KMS-11 (cell line): Measurements from ENCODE around the gene ZBTB7C.

Source experiments
- H2AFZ ChIP-seq: fragments of 200-600 bp; sonication (generic); 2 replicates; pipeline ENCODE4 v1.6.1; 2016; ENCODE audit warnings: antibody characterized with exemption, mixed run types, low read depth
- H3K27ac ChIP-seq: fragments of 200-600 bp; sonication (generic); 2 replicates; pipeline ENCODE4 v1.6.1; 2016; ENCODE audit warnings: mild to moderate bottlenecking, mixed run types
- H3K27me3 ChIP-seq: fragments of 200-600 bp; sonication (generic); 2 replicates; pipeline ENCODE4 v1.6.1; 2017; ENCODE audit warnings: mild to moderate bottlenecking, low read depth, mixed run types, moderate library complexity; ENCODE audit not compliant: insufficient read depth
- H3K36me3 ChIP-seq: fragments of 200-600 bp; sonication (generic); 2 replicates; pipeline ENCODE4 v1.6.1; 2017; ENCODE audit warnings: mild to moderate bottlenecking, mixed run types; ENCODE audit not compliant: insufficient read depth
- H3K4me1 ChIP-seq: fragments of 200-600 bp; sonication (generic); 2 replicates; pipeline ENCODE4 v1.6.1; 2016; ENCODE audit warnings: mild to moderate bottlenecking, low read depth, mixed run types; ENCODE audit not compliant: poor library complexity, severe bottlenecking
- H3K4me2 ChIP-seq: fragments of 200-600 bp; sonication (generic); 2 replicates; pipeline ENCODE4 v1.7.0; 2016; ENCODE audit warnings: mild to moderate bottlenecking, mixed run types
- H3K4me3 ChIP-seq: fragments of 200-600 bp; sonication (generic); IDR thresholded peaks from 2 replicates; pipeline ENCODE4 v1.6.1; 2017; ENCODE audit warnings: low read depth, low read length, mixed read lengths; ENCODE audit not compliant: insufficient read depth
- H3K79me2 ChIP-seq: fragments of 200-600 bp; sonication (generic); 2 replicates; pipeline ENCODE4 v1.6.1; 2016; ENCODE audit warnings: low read depth, mixed run types; ENCODE audit not compliant: insufficient read depth
- H3K9ac ChIP-seq: fragments of 200-600 bp; sonication (generic); 2 replicates; pipeline ENCODE4 v1.6.1; 2016; ENCODE audit warnings: mild to moderate bottlenecking, mixed run types
- H4K20me1 ChIP-seq: fragments of 200-600 bp; sonication (generic); 2 replicates; pipeline ENCODE4 v1.6.1; 2016; ENCODE audit warnings: mild to moderate bottlenecking, mixed run types; ENCODE audit not compliant: insufficient read depth
- TF ChIP-seq, protein P1 (sequence below): fragments of 200-600 bp; sonication (generic); conservative IDR thresholded peaks from 2 replicates; pipeline ENCODE4 v1.6.1; 2017; ENCODE audit warnings: low read depth, mild to moderate bottlenecking, antibody characterized with exemption, low read length, moderate library complexity, mixed read lengths

ZBTB7C gene

DNA sequence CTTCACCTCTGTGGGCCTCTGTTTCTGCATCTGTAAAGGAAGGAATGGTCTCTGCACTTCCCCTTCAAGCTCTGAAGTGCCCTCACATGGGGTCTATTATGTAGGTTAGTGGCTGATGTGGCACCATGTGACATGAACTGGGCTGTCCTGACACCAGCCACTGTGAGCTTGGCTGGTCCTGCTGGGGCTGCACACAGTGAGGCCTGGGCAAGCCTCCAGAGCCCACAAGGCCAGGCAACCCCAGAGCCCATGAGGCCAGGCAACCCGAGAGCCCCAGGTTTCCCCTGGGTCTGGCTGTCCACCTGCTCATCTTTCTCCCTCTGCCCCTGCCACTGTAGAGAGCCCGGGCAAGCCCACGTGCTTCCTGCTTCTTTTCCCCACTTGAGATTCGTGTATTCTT lies 328.6 kb downstream of the ZBTB7C start:
- no peaks in the 10 kb centered on the region for H3K79me2 ChIP-seq
- H3K4me3 ChIP-seq, result no peak overlapping the region
- no peak overlapping the region for H2AFZ ChIP-seq
- TF ChIP-seq, protein P1, sequence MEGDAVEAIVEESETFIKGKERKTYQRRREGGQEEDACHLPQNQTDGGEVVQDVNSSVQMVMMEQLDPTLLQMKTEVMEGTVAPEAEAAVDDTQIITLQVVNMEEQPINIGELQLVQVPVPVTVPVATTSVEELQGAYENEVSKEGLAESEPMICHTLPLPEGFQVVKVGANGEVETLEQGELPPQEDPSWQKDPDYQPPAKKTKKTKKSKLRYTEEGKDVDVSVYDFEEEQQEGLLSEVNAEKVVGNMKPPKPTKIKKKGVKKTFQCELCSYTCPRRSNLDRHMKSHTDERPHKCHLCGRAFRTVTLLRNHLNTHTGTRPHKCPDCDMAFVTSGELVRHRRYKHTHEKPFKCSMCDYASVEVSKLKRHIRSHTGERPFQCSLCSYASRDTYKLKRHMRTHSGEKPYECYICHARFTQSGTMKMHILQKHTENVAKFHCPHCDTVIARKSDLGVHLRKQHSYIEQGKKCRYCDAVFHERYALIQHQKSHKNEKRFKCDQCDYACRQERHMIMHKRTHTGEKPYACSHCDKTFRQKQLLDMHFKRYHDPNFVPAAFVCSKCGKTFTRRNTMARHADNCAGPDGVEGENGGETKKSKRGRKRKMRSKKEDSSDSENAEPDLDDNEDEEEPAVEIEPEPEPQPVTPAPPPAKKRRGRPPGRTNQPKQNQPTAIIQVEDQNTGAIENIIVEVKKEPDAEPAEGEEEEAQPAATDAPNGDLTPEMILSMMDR, result no peak
- H3K4me1 ChIP-seq, result no peaks in the 10 kb centered on the region
- no peak overlapping the region for H3K4me2 ChIP-seq
- H3K36me3 ChIP-seq, result no peaks in the 10 kb centered on the region
- no peak overlapping the region for H3K27ac ChIP-seq
- no peak overlapping the region for H3K9ac ChIP-seq
- H4K20me1 ChIP-seq, result no peaks in the 10 kb centered on the region
- H3K27me3 ChIP-seq, result no peaks in the 10 kb centered on the region

DNA sequence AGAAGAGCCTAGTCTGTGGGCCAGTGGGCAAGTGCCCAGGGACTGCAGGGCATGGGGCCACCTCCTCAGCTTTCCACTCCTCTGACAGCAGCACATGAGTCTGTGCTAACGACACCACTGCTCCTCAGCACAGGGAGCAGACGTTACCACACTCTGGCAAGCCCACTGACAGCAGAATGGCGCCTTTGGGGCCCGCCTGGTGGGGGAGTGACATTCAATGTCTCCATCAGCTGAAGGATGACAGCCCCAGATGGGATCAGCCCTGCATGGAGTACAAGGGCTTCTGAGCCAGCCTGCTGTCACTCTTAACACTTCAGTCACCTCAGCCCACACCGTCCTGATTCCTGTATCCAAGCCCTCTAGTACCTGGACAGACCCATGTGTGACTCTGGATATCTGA lies 329.3 kb downstream of the ZBTB7C start:
- no peaks in the 10 kb centered on the region for H3K36me3 ChIP-seq
- H3K27me3 ChIP-seq, result no peaks in the 10 kb centered on the region
- no peaks in the 10 kb centered on the region for H3K79me2 ChIP-seq
- H3K4me3 ChIP-seq, result no peak overlapping the region
- H4K20me1 ChIP-seq, result no peaks in the 10 kb centered on the region
- no peak overlapping the region for H3K9ac ChIP-seq
- TF ChIP-seq, protein P1, result no peak
- H3K4me2 ChIP-seq, result no peak overlapping the region
- H3K4me1 ChIP-seq, result no peaks in the 10 kb centered on the region
- no peak overlapping the region for H2AFZ ChIP-seq
- no peak overlapping the region for H3K27ac ChIP-seq

DNA sequence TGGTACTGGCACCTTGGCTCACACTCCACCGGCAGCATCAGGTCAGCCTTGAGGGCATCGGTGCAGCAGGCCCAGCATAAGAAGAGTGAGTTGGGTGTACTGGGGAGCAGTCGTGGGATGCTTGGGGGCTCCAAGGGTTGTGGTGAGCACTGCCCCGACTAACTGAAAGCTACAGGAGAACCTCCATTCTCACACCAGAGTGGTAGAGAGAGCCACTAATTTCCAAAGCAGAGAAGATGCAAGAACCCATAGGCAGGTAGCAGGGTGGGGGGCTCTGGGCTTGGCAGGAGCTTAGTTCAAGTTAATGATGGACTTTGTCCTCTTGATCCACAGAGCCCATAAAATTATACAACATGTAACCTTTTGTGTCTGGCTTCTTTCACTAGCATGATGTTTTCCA lies 330.7 kb downstream of the ZBTB7C start:
- Histone ChIP-seq H3K79me2 (no peaks in the 10 kb centered on the region), H3K36me3 (no peaks in the 10 kb centered on the region), H2AFZ (no peak overlapping the region), H3K9ac (no peak overlapping the region), H3K27me3 (no peaks in the 10 kb centered on the region), H4K20me1 (no peaks in the 10 kb centered on the region), H3K27ac (no peak overlapping the region), H3K4me3 (no peak overlapping the region), H3K4me2 (no peak overlapping the region), H3K4me1 (no peaks in the 10 kb centered on the region)
- TF ChIP-seq, protein P1, result no peak

DNA sequence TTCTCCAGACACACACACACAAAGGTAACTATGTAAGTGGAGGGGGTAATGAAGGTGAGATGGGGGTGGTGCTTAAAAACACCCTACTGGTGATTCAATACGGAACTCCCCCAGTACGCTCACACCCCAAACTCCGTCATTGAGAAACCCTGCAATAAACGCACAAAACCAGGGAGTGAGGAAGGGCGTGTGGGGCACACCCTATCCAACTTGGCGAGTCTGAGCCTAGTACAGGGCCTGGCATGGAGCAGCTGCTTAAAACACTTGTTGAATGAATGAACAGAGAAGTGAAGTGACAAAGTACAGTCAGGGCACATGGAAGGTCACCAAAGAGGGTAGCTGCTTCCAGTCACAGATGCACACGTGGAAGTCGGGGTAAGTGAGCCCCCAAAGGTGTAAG lies 331.9 kb downstream of the ZBTB7C start:
- TF ChIP-seq, protein P1, result no peak
- Histone ChIP-seq H3K4me2 (no peak overlapping the region), H3K27ac (no peak overlapping the region), H3K4me1 (no peaks in the 10 kb centered on the region), H2AFZ (no peak overlapping the region), H3K36me3 (no peaks in the 10 kb centered on the region), H3K9ac (no peak overlapping the region), H3K27me3 (no peaks in the 10 kb centered on the region), H4K20me1 (no peaks in the 10 kb centered on the region), H3K4me3 (no peak overlapping the region), H3K79me2 (no peaks in the 10 kb centered on the region)
